ENCODE measurements around the gene C19orf53. TPM values are rescaled to one million over a fixed set of nuclear protein-coding genes. Genes with fewer than 3 reads are reported as not detected.

Gene C19orf53
- total and polyA plus RNA-seq, 2 experiments from 2014 or later = 115 to 309 TPM

DNA sequence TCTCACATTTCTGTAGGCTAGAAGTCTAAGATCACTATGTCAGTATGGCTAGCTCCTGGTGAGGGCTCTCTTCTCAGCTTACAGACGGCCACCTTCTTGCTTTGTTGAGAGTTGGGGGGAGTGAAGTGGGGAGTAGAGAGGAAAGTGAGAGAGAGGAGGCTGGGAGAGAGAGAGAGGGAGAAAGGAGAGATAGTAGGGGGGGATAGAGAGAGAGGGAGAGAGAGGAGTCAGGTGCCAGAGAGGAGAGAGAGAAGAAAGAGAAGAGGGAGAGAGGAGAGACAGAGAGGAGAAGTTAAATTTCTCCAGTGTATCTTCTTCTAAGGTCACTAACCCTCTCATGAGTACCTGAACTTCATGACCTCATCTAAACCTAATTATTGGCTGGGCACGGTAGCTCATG, 49.6 kb downstream of the C19orf53 start:
- Histone ChIP-seq H3F3A (ENCODE audit: insufficient read depth) (peaks cover 69% of the 10 kb centered on the region), H3K27ac (no peak overlapping the region), H3K9me3 (ENCODE audit: low read depth) (no peaks in the 10 kb centered on the region), H3K4me1 (ENCODE audit: insufficient read depth) (peaks cover 16% of the 10 kb centered on the region), H3K4me3 (no peak overlapping the region), H3K79me2 (ENCODE audit: insufficient read depth) (no peaks in the 10 kb centered on the region), H2AFZ (no peak overlapping the region), H3K36me3 (ENCODE audit: low read depth) (peaks cover 14% of the 10 kb centered on the region; the same call in 1 of the 2 replicates), H3K4me2 (ENCODE audit: unreplicated experiment) (no peak overlapping the region), H3K9me2 (ENCODE audit: insufficient read depth) (no peaks in the 10 kb centered on the region), H3K9ac (no peak overlapping the region), H4K20me1 (ENCODE audit: insufficient read depth) (no peaks in the 10 kb centered on the region; the same call in 1 of the 2 replicates), H3K27me3 (replicated peaks; ENCODE audit: insufficient read depth) (no peaks in the 10 kb centered on the region)
- TF ChIP-seq EZH2 (IDR thresholded peaks at IDR 0.05; ENCODE audit: insufficient read depth, poor library complexity, severe bottlenecking) (no peak), EZH2phosphoT487 (IDR thresholded peaks at IDR 0.05; ENCODE audit: insufficient read depth, low read depth) (no peak)
- DNase-seq = no peak
- in situ Hi-C loops (cut with MboI) = no loop called here
- 99 to 100% methylated on average over 2 of the region's 2 CpGs for WGBS, 2 experiments (ENCODE audit: low coverage in 1 of 2, low lambda C conversion rate in 2 of 2, missing lambda C conversion rate in 2 of 2)

DNA sequence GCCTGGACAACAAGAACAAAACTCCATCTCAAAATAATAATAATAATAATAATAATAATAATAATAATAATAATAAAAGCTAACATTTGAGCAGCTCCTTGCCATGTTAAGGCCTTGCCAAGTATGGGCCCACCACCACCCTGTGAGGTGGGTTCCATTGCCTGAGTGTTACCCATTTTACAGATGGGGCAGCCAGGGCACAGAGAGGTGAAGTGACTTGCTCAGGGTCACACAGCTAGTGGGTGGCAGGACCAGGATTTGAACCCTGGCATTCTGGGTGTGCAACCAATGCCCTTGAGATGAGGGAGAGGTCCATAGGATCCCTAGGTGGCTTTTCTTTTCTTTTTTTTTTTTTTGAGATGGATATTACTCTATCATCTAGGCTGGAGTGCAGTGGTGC, 50.4 kb downstream of the C19orf53 start:
- H3K4me2 ChIP-seq (ENCODE audit: unreplicated experiment) = no peak overlapping the region
- no peaks in the 10 kb centered on the region for H3K79me2 ChIP-seq (ENCODE audit: insufficient read depth)
- no peak overlapping the region for H3K4me3 ChIP-seq
- no peak for TF ChIP-seq EZH2 (IDR thresholded peaks at IDR 0.05; ENCODE audit: insufficient read depth, poor library complexity, severe bottlenecking)
- TF ChIP-seq EZH2phosphoT487 (IDR thresholded peaks at IDR 0.05; ENCODE audit: insufficient read depth, low read depth) = no peak
- H3K4me1 ChIP-seq (ENCODE audit: insufficient read depth) = peaks cover 16% of the 10 kb centered on the region
- no peaks in the 10 kb centered on the region for H3K9me3 ChIP-seq (ENCODE audit: low read depth)
- no peak overlapping the region for H3K27ac ChIP-seq
- H3F3A ChIP-seq (ENCODE audit: insufficient read depth) = peaks cover 77% of the 10 kb centered on the region
- H3K9ac ChIP-seq = no peak overlapping the region
- no peaks in the 10 kb centered on the region; the same call in 1 of the 2 replicates for H4K20me1 ChIP-seq (ENCODE audit: insufficient read depth)
- no peak for DNase-seq
- H3K9me2 ChIP-seq (ENCODE audit: insufficient read depth) = no peaks in the 10 kb centered on the region
- H2AFZ ChIP-seq = no peak overlapping the region
- in situ Hi-C loops (cut with MboI) = no loop called here
- no peaks in the 10 kb centered on the region for H3K27me3 ChIP-seq (replicated peaks; ENCODE audit: insufficient read depth)
- H3K36me3 ChIP-seq (ENCODE audit: low read depth) = peaks cover 14% of the 10 kb centered on the region; the same call in 1 of the 2 replicates

DNA sequence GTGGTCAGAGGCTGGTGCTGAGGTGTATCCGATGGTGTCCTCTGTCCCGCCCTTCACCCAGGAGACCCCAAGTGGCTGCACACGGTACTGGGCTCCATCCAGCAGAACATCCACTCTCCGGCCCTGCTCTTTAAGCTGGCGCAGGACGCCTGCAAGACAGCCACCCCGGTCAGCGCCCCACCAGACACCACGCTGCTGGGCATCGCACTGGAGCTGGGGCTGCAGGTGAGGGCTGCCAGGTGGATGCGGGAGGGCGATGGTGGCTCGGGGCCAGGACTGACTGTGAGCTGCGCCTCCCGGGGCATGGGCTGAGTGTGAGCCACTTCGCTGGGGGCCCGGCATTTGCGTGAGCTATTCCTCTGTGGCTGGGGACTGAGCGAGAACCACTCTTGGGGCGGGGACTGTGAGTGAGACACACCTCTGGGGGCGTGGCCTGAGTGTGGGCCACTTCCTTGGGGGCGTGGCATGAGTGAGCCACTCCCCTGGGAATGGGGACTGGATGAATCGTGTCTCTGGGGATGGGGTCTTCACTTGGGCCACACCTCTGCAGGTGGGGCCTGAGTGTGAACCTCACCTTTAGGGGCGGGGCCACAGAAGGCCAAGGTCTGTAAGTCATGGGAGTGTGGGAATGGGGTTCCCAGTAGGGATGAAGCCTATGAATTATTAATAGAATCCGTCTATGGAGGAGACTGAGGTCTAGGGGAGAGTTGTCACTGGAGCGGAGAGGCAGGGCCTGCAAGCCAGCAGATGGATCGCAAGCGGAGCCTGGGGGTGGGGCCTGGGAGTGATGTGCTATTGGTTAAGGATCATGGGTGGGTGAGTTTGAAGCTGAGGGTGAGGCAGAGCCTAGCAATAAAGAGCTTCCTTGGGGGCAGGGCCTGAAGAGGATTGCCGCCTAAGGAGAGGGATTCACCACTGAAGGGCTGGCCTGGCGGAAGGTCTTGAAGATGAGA, 51.5 kb downstream of the C19orf53 start:
- Histone ChIP-seq H3K4me1 (ENCODE audit: insufficient read depth) (peaks cover 15% of the 10 kb centered on the region), H3F3A (ENCODE audit: insufficient read depth) (peaks cover 74% of the 10 kb centered on the region), H3K9me2 (ENCODE audit: insufficient read depth) (no peaks in the 10 kb centered on the region), H3K27ac (no peak overlapping the region), H3K79me2 (ENCODE audit: insufficient read depth) (no peaks in the 10 kb centered on the region), H3K4me2 (ENCODE audit: unreplicated experiment) (no peak overlapping the region), H4K20me1 (ENCODE audit: insufficient read depth) (no peaks in the 10 kb centered on the region; the same call in 1 of the 2 replicates), H3K4me3 (no peak overlapping the region), H3K27me3 (replicated peaks; ENCODE audit: insufficient read depth) (no peaks in the 10 kb centered on the region), H2AFZ (no peak overlapping the region), H3K9ac (no peak overlapping the region), H3K9me3 (ENCODE audit: low read depth) (no peaks in the 10 kb centered on the region), H3K36me3 (ENCODE audit: low read depth) (peaks cover 14% of the 10 kb centered on the region; the same call in 1 of the 2 replicates)
- WGBS, 2 experiments (ENCODE audit: low coverage in 1 of 2, low lambda C conversion rate in 2 of 2, missing lambda C conversion rate in 2 of 2) = 88 to 90% methylated on average over 30 of the region's 30 CpGs
- no peak for TF ChIP-seq EZH2phosphoT487 (IDR thresholded peaks at IDR 0.05; ENCODE audit: insufficient read depth, low read depth)
- no peak for TF ChIP-seq EZH2 (IDR thresholded peaks at IDR 0.05; ENCODE audit: insufficient read depth, poor library complexity, severe bottlenecking)
- peak; percentile 78 for DNase-seq
- in situ Hi-C loops (cut with MboI) = no loop called here

DNA sequence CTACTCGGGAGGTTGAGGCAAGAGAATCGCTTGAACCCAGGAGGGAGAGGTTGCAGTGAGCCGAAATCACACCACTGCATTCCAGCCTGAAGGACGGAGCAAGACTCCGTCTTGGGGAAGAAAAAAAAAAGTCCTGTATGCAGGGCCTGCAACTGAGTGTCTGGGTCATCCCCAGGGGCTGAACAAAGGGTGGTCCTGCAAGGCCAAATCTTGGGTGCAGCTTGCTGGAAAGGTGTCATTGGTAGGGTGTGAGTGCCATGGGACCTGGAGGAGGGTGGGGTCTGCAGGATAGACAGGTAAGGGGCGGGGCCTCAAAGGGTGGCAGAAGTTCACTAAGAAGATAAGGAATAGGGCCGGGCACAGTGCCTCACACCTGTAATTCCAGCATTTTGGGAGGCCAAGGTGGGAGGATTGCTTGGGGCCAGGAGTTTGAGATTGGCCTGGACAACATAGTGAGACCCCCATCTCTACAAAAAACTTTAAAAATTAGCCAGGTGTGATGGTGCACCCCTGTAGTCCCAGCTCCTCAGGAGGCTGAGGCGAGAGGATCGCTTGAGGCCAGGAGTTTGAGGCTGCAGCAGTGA, 52.5 kb downstream of the C19orf53 start:
- peaks cover 10% of the 10 kb centered on the region; the same call in 1 of the 2 replicates for H3K36me3 ChIP-seq (ENCODE audit: low read depth)

More for the DNA sequence above, 52.5 kb downstream of the C19orf53 start:
- Histone ChIP-seq H3K9me3 (ENCODE audit: low read depth) (no peaks in the 10 kb centered on the region), H4K20me1 (ENCODE audit: insufficient read depth) (no peaks in the 10 kb centered on the region; the same call in 1 of the 2 replicates), H3K9ac (no peak overlapping the region), H3K27me3 (replicated peaks; ENCODE audit: insufficient read depth) (no peaks in the 10 kb centered on the region), H3K4me2 (ENCODE audit: unreplicated experiment) (no peak overlapping the region), H3K4me3 (no peak overlapping the region), H2AFZ (no peak overlapping the region), H3K4me1 (ENCODE audit: insufficient read depth) (peaks cover 11% of the 10 kb centered on the region), H3K79me2 (ENCODE audit: insufficient read depth) (no peaks in the 10 kb centered on the region), H3K27ac (no peak overlapping the region), H3F3A (ENCODE audit: insufficient read depth) (peaks cover 72% of the 10 kb centered on the region), H3K9me2 (ENCODE audit: insufficient read depth) (no peaks in the 10 kb centered on the region)
- in situ Hi-C loops (cut with MboI) = no loop called here
- WGBS, 2 experiments (ENCODE audit: low coverage in 1 of 2, low lambda C conversion rate in 2 of 2, missing lambda C conversion rate in 2 of 2) = 85 to 87% methylated on average over 9 of the region's 9 CpGs
- no peak for TF ChIP-seq EZH2 (IDR thresholded peaks at IDR 0.05; ENCODE audit: insufficient read depth, poor library complexity, severe bottlenecking)
- no peak for TF ChIP-seq EZH2phosphoT487 (IDR thresholded peaks at IDR 0.05; ENCODE audit: insufficient read depth, low read depth)
- no peak for DNase-seq
